Fibroblast of lung (primary cell): ENCODE measurements around the gene SEC24D. TPM values are rescaled to one million over a fixed set of nuclear protein-coding genes. Genes with fewer than 3 reads are reported as not detected.

Experiments used
- DNase-seq, 2 donors: peaks; one replicate each; pipeline versions ENCODE4 v3.0.0 to v3.0.0-alpha.2; 2010; ENCODE audit warnings: low read depth in 2 of 2
- H2AFZ ChIP-seq: 2 replicates; pipeline ENCODE4 v1.5.1; 2012; ENCODE audit warnings: low read length, control low read depth, inconsistent platforms
- H3K27ac ChIP-seq: 2 replicates; pipeline ENCODE4 v1.5.1; 2011; ENCODE audit warnings: low read length, control low read depth; ENCODE audit not compliant: insufficient read depth
- H3K27me3 ChIP-seq: 2 replicates; pipeline ENCODE4 v1.5.1; 2011; ENCODE audit warnings: mild to moderate bottlenecking, low read length; ENCODE audit not compliant: control insufficient read depth, insufficient read depth
- H3K36me3 ChIP-seq: 2 replicates; pipeline ENCODE4 v1.5.1; 2011; ENCODE audit warnings: low read length; ENCODE audit not compliant: control insufficient read depth, insufficient read depth
- H3K4me1 ChIP-seq: 2 replicates; pipeline ENCODE4 v1.5.1; 2011; ENCODE audit warnings: low read length; ENCODE audit not compliant: control insufficient read depth, insufficient read depth; ENCODE audit errors: extremely low read depth
- H3K4me2 ChIP-seq: 2 replicates; pipeline ENCODE4 v1.5.1; 2011; ENCODE audit warnings: low read length, control low read depth; ENCODE audit not compliant: insufficient read depth; ENCODE audit errors: extremely low read depth
- H3K4me3 ChIP-seq, 4 experiments: fragments of 200-600 bp in 1 of 4; sonication (generic) in 1 of 4; replicated peaks in 1 of 4; 2 replicates each; pipeline ENCODE4 v1.5.1; 2011 to 2016; ENCODE audit warnings: low read length in 4 of 4, low read depth in 3 of 4, mild to moderate bottlenecking in 3 of 4, control low read depth in 2 of 4, inconsistent platforms in 1 of 4, mixed read lengths in 1 of 4; ENCODE audit not compliant: insufficient read depth in 1 of 4; ENCODE audit errors: control extremely low read depth in 1 of 4
- H3K79me2 ChIP-seq: 2 replicates; pipeline ENCODE4 v1.5.1; 2012; ENCODE audit warnings: mild to moderate bottlenecking, low read length, inconsistent platforms; ENCODE audit not compliant: control insufficient read depth, insufficient read depth
- H3K9ac ChIP-seq: 2 replicates; pipeline ENCODE4 v1.5.1; 2011; ENCODE audit warnings: mild to moderate bottlenecking, low read length, control low read depth; ENCODE audit not compliant: insufficient read depth
- H3K9me3 ChIP-seq: 2 replicates; pipeline ENCODE4 v1.5.1; 2012; ENCODE audit warnings: low read depth, low read length; ENCODE audit not compliant: control insufficient read depth, insufficient read depth
- H4K20me1 ChIP-seq: 2 replicates; pipeline ENCODE4 v1.5.1; 2011; ENCODE audit warnings: low read length; ENCODE audit not compliant: control insufficient read depth, insufficient read depth; ENCODE audit errors: extremely low read depth
- CTCF ChIP-seq, 2 donors: IDR thresholded peaks in 1 of 2; conservative IDR thresholded peaks in 1 of 2; 1 replicate in 1 of 2; 2 replicates in 1 of 2; pipeline ENCODE4 v1.5.1; 2011 to 2012; ENCODE audit warnings: low read length in 2 of 2, control low read depth in 1 of 2, inconsistent platforms in 1 of 2, low read depth in 1 of 2, mild to moderate bottlenecking in 1 of 2
- EZH2 ChIP-seq: IDR thresholded peaks from 2 replicates; pipeline ENCODE4 v1.5.1; 2012; ENCODE audit warnings: low read length, control low read depth, mild to moderate bottlenecking; ENCODE audit errors: missing control alignments
- polyA plus RNA-seq, 2 donors: library from polyadenylated mRNA; depleted of rRNA in 1 of 2; stranded (reverse) in 1 of 2; unstranded in 1 of 2; fragments of >200 nt; gene quantifications; 2 replicates each; pipeline ENCODE4 v1.2.1, GENCODE V29; 2011 to 2012; ENCODE audit warnings: missing spikeins in 1 of 2
- total RNA-seq: library from RNA; depleted of rRNA; stranded (reverse); fragments of >200 nt; gene quantifications from 2 replicates; pipeline ENCODE4 v1.2.1, GENCODE V29; 2014

The SEC24D gene
- total and polyA plus RNA-seq, 2 donors (not counting 1 experiment from before 2014, with no cell fraction given): 64.6 to 105 TPM

- no peak overlapping the region for H3K4me3 ChIP-seq
- H2AFZ ChIP-seq: no peak overlapping the region
- TF ChIP-seq EZH2 (no peak), CTCF (conservative IDR thresholded peaks at IDR 0.05 in 1 of 2, IDR thresholded peaks at IDR 0.05 in 1 of 2; ENCODE audit: low read depth in 1 of 2, low read length in 2 of 2) (no peak)
- no peaks in the 10 kb centered on the region for H3K9me3 ChIP-seq
- H3K79me2 ChIP-seq: no peaks in the 10 kb centered on the region
- H3K4me1 ChIP-seq: no peaks in the 10 kb centered on the region
- H4K20me1 ChIP-seq: no peaks in the 10 kb centered on the region
- H3K27ac ChIP-seq: no peak overlapping the region
- H3K4me2 ChIP-seq: no peak overlapping the region
- H3K9ac ChIP-seq: no peak overlapping the region
- DNase-seq: no peak
- no peaks in the 10 kb centered on the region for H3K27me3 ChIP-seq
- H3K36me3 ChIP-seq: no peaks in the 10 kb centered on the region
These were observed 41.9 kb upstream of the SEC24D start for GRCh38 chr4:118877797-118878196.

GRCh38 chr4:118872181-118872580 is 36.3 kb upstream of the SEC24D start:
- Histone ChIP-seq H2AFZ (no peak overlapping the region), H3K4me2 (no peak overlapping the region), H3K9me3 (no peaks in the 10 kb centered on the region), H3K79me2 (no peaks in the 10 kb centered on the region), H3K27ac (no peak overlapping the region), H3K4me3 (no peak overlapping the region), H3K4me1 (no peaks in the 10 kb centered on the region), H3K27me3 (no peaks in the 10 kb centered on the region), H3K9ac (no peak overlapping the region), H4K20me1 (no peaks in the 10 kb centered on the region), H3K36me3 (no peaks in the 10 kb centered on the region)
- TF ChIP-seq CTCF (conservative IDR thresholded peaks at IDR 0.05 in 1 of 2, IDR thresholded peaks at IDR 0.05 in 1 of 2; ENCODE audit: low read depth in 1 of 2, low read length in 2 of 2) (no peak), EZH2 (no peak)
- peak in 1 of 2 donors; percentile 20 for DNase-seq

GRCh38 chr4:118869808-118870342 is 33.9 kb upstream of the SEC24D start:
- H3K79me2 ChIP-seq: no peaks in the 10 kb centered on the region
- H3K36me3 ChIP-seq: no peaks in the 10 kb centered on the region
- H3K9me3 ChIP-seq: no peaks in the 10 kb centered on the region
- peak; percentile 28 to 60 for DNase-seq
- H3K27me3 ChIP-seq: no peaks in the 10 kb centered on the region
- no peak overlapping the region for H2AFZ ChIP-seq
- H3K27ac ChIP-seq: no peak overlapping the region
- no peaks in the 10 kb centered on the region for H3K4me1 ChIP-seq
- H4K20me1 ChIP-seq: no peaks in the 10 kb centered on the region
- H3K9ac ChIP-seq: no peak overlapping the region
- no peak for TF ChIP-seq CTCF (conservative IDR thresholded peaks at IDR 0.05 in 1 of 2, IDR thresholded peaks at IDR 0.05 in 1 of 2; ENCODE audit: low read depth in 1 of 2, low read length in 2 of 2)
- TF ChIP-seq EZH2: no peak
- no peak overlapping the region for H3K4me2 ChIP-seq
- H3K4me3 ChIP-seq: no peak overlapping the region
